GM20000 (cell line): ENCODE data around the gene MN1.

Experiments used
- DNase-seq: peaks from one replicate; pipeline ENCODE4 v3.0.0; 2012; ENCODE audit warnings: low spot score
- TF ChIP-seq, protein P1 (sequence below): IDR thresholded peaks from 2 replicates; pipeline ENCODE4 v1.5.1; 2012; ENCODE audit warnings: mild to moderate bottlenecking, control low read depth; ENCODE audit errors: extremely low read depth, missing control alignments

MN1 gene

DNA sequence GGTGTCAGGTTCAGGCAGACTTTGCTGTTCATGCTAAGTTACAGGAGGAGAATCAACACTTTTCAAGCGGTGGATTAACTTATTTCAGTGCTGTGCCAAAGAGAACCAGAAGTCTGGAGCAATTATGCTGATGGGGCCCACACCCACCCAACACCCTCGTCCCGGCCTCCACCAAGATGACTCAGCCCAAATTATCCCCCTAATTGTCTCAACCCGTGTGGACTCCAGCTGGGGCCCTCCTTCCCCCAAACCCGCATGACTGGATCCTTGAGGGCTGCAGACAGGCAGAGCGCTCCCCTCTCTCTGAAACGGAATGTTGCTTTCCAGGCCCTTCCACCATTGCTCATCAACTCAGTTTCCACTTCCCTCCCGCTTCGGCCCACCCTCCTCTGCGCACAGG lies 34.6 kb upstream of the MN1 start:
- TF ChIP-seq, protein P1, sequence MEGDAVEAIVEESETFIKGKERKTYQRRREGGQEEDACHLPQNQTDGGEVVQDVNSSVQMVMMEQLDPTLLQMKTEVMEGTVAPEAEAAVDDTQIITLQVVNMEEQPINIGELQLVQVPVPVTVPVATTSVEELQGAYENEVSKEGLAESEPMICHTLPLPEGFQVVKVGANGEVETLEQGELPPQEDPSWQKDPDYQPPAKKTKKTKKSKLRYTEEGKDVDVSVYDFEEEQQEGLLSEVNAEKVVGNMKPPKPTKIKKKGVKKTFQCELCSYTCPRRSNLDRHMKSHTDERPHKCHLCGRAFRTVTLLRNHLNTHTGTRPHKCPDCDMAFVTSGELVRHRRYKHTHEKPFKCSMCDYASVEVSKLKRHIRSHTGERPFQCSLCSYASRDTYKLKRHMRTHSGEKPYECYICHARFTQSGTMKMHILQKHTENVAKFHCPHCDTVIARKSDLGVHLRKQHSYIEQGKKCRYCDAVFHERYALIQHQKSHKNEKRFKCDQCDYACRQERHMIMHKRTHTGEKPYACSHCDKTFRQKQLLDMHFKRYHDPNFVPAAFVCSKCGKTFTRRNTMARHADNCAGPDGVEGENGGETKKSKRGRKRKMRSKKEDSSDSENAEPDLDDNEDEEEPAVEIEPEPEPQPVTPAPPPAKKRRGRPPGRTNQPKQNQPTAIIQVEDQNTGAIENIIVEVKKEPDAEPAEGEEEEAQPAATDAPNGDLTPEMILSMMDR = no peak

DNA sequence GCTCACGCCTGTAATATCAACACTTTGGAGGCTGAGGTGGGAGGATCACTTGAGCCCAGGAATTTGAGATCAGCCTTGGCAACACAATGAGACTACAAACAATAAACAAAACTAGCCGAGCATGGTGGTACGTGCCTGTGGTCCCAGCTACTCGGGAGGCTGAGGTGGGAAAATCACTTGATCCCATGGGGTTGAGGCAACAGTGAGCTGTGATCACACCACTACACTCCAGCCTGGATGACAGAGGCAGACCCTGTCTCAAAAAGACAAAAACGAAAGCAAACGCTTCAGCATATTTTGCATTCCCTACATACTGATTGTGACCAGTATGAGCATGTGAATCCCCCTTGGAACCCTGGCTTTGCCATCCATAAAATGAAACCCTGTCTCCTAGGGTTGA lies 33.9 kb upstream of the MN1 start:
- DNase-seq = no peak
- TF ChIP-seq, protein P1 = no peak

More for the DNA sequence above, 34.6 kb upstream of the MN1 start:
- no peak for DNase-seq

DNA sequence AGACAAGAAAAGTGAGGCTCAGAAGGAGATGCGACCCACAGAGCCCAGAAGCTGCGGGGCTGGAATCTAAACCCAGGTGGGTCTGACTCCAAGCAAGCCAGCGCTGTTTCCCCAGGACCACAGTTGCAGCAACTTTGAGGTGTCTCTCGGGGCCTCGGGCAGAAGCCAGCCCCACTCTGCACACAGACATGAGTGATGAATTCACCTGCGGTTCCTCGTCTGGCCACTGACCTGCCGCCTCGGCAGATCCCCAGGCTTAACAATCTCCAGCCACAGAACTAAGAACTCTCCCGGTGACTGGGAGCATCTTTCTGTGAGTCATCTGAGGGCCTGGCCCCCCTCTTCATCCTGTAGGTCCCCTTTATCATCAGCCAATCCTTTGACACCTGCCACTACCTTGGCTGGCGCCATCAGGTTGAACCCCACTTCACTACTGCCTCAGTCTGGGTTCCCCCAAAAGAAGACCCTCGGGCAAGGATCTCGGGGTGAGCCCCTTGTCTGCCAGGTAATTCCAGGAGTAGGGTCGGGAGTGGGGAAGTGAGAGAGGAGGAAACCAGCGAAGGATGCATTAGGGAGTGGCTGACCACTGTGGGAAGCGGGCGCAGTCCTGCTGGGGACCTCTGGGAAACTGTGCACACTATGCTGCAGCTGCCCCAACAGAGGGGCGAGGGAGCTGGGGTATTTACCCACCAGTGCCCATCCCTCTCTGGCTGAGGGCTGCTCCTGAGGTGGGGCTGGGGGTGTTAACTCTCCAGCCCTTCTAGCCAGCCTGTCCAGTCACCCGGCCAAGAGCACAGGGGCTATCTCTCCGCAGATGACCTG lies 33.0 kb upstream of the MN1 start:
- DNase-seq = no peak
- TF ChIP-seq, protein P1 = no peak

DNA sequence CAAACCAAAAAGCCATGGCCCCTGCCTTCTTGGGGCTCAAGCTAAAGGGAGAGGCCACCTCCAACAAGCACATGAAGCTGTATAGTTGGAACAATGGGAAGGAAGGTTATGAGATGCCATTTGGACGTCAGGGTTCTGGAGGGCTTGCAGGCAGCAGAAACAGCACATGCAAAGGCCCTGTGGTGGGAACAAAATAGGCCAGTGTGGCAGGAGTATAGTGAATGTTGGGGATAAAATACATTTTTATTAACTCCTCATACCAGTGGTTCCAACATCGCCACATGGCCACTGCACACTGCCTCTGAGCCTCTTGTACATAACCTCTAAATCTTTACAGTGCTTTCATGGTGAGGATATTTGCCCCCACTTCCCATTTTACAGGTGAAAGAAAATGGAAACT lies 32.2 kb upstream of the MN1 start:
- TF ChIP-seq, protein P1 = no peak
- DNase-seq = no peak

DNA sequence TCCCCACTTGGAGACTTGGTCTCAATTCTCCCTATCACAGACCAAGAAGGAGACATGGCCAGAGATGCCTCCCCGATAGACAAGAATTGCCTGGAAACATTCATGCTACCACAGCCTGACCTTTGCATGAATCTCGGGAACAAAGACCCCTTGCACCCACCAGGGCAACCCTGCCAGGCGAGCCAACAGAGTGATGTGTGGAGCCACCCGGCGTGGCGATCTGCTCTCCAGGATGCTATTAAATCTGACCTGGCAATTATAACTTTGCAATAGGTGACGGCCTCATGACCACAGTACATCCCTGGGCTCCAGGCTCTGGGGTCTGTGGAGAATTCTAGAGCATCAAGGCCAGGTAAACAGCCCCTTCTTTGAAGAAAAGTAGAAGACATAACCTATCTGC lies 31.1 kb upstream of the MN1 start:
- TF ChIP-seq, protein P1 = no peak
- DNase-seq = no peak

DNA sequence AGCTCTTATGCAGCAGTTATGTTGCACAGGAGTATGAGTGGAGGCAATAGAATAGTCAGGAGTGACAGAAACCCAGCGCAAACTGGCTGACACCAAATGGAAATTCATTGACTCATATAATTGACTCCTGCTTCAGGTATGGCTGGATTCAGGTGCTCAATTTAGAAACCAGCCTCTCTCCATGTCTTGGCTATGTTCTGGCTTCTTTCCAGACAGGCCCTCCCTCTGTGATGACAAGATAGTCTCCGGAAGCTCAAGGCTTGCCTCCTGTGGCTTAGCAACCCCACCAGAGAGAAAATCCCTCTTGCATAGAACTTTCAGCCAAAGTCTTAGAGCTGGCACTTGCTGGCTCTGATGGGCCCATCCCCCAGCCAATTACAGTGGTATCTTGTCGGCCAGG lies 28.1 kb upstream of the MN1 start:
- DNase-seq = no peak
- TF ChIP-seq, protein P1 = no peak

DNA sequence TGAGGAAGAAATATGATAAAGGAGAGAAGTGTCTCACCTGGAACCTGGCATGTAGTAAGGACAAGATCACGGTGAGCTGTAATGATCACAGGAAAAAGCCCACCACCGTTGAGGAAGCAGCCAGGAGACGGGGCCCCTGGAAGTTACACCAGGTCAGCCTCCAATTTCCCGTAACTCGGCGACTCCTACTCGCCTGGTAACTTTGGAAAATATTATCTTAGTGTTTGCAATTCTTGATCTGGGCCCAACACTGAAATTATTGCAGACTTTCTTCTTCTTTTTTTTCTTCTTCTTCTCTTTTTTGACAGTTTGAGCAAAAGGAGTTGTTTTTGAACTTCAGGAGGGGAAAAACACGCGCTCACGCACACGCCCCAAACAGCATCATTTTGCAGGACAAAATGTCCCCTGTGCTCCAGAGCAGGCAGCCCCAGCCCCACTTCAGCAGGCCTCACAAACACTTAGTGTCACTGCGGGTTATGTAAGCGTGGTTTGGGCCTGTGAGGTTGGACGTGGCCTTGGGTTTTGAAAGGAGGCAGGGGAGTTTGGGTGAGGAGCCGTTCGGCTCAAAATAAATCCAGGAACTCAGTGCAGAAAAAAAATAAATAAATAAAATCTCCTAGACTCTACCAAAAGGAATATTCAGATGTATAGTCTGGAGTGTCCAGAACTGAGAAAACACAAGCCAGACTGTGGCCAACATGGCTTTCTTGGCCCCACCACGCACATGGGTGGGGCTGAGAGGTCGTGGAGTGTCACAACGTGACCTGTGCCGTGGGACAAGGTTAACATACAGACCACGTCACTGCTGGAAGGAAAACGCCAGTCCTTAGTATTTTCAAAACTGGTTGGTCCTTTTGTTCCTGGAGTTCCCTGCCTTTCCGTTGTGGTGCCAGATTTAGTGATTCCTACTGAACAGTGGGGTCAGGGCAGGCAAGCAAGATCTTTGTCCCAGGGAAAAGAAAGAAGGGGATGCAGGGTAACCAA lies 26.3 kb upstream of the MN1 start:
- DNase-seq = no peak
- TF ChIP-seq, protein P1 = no peak
